HUES64 (cell line): ENCODE measurements around the gene DNAJB7.

Experiments
- H3K27ac ChIP-seq: 2 replicates; pipeline ENCODE4 v1.7.0; 2013; ENCODE audit warnings: low read depth, low read length, inconsistent platforms
- H3K27me3 ChIP-seq: 2 replicates; pipeline ENCODE4 v1.6.1; 2013; ENCODE audit warnings: mild to moderate bottlenecking, low read length; ENCODE audit not compliant: insufficient read depth
- H3K36me3 ChIP-seq: 2 replicates; pipeline ENCODE4 v1.6.1; 2013; ENCODE audit warnings: mild to moderate bottlenecking, low read length; ENCODE audit not compliant: insufficient read depth
- H3K4me1 ChIP-seq: 2 replicates; pipeline ENCODE4 v1.6.1; 2013; ENCODE audit warnings: mild to moderate bottlenecking, low read length, moderate library complexity; ENCODE audit not compliant: insufficient read depth
- H3K4me3 ChIP-seq: 2 replicates; pipeline ENCODE4 v1.5.1; 2013; ENCODE audit warnings: mild to moderate bottlenecking, low read length, moderate library complexity
- H3K9ac ChIP-seq: 2 replicates; pipeline ENCODE4 v1.6.1; 2013; ENCODE audit warnings: mild to moderate bottlenecking, low read depth, low read length
- H3K9me3 ChIP-seq: 2 replicates; pipeline ENCODE4 v1.6.1; 2013; ENCODE audit warnings: low read depth, low read length; ENCODE audit not compliant: insufficient read depth
- WGBS: fragments of 150-250, 120-280 bp; methylation state at CpG from one replicate; pipeline ENCODE4 v1.1.7; 2013; ENCODE audit warnings: missing lambda C conversion rate; 5-methylcytosine and 5-hydroxymethylcytosine counted together

DNAJB7 gene

DNA sequence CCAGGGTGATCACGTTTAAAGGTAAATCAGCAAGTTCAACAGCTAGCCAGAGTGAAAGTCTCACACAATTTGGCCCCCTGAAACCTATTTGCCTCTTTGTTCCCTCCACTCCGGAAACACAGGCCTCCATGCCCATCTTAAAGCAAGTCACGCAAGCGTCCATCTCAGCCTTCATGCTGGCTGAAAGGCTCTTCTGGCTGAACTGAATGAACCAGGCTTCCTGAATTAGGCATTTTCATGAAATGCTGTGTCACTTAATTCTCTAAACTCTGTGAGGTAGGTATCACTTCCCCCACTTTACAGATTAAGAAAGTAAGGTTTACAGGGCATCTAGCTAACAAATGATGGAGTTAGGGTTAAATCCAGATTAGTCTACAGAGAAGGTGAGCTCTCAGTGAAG is 44.2 kb downstream of the DNAJB7 start:
- peak overlapping the region; percentile 93; the same call in 1 of the 2 replicates for H3K4me3 ChIP-seq
- H3K36me3 ChIP-seq, result peaks cover 18% of the 10 kb centered on the region; the same call in 1 of the 2 replicates
- peaks cover 15% of the 10 kb centered on the region; the same call in 1 of the 2 replicates for H3K4me1 ChIP-seq
- 93% methylated on average over 4 of the region's 4 CpGs for WGBS
- H3K9me3 ChIP-seq, result no peaks in the 10 kb centered on the region
- H3K27ac ChIP-seq, result no peak overlapping the region
- no peaks in the 10 kb centered on the region for H3K27me3 ChIP-seq
- peak overlapping the region; percentile 1; the same call in 1 of the 2 replicates for H3K9ac ChIP-seq

DNA sequence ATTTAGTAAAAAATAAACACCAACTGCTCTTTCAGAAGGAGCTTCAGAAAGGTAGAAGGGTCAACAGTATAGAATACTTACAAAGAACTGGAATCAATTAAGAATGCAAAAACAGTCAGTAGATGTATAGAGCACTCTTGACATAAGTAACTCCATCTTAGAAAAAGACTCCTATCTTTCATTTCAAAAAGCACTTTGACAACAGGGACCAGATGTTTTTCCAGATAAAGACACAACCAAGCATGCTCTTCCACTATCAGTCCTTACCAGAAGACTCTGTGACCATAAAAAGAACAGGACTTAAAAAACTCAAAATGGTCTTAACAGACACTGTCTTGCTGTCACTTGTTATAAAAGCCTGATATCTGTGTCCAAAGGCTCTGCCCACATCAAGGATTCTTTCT is 48.0 kb downstream of the DNAJB7 start:
- Histone ChIP-seq H3K27me3 (no peaks in the 10 kb centered on the region), H3K9ac (no peak overlapping the region), H3K4me3 (no peak overlapping the region), H3K36me3 (peaks cover 18% of the 10 kb centered on the region; the same call in 1 of the 2 replicates), H3K27ac (no peak overlapping the region), H3K9me3 (no peaks in the 10 kb centered on the region), H3K4me1 (peaks cover 8% of the 10 kb centered on the region; the same call in 1 of the 2 replicates)
